Effector memory CD4-positive, alpha-beta T cell (primary cell): Measurements from ENCODE around the gene KLC1.

Source experiments
- DNase-seq, 3 donors: peaks; one replicate each; pipeline ENCODE4 v3.0.0-alpha.2; 2020
- H3K27ac ChIP-seq: 2 replicates; pipeline ENCODE4 v1.7.0; 2013; ENCODE audit warnings: mild to moderate bottlenecking, low read length, moderate library complexity; ENCODE audit not compliant: insufficient read depth, poor library complexity, severe bottlenecking
- H3K27me3 ChIP-seq: replicated peaks from 2 replicates; pipeline ENCODE4 v1.7.0; 2013; ENCODE audit warnings: mild to moderate bottlenecking, low read length; ENCODE audit not compliant: insufficient read depth, control insufficient read depth, poor library complexity, severe bottlenecking
- H3K36me3 ChIP-seq: 2 replicates; pipeline ENCODE4 v1.7.0; 2013; ENCODE audit warnings: mild to moderate bottlenecking, low read length, moderate library complexity; ENCODE audit not compliant: control insufficient read depth, insufficient read depth
- H3K4me1 ChIP-seq: 2 replicates; pipeline ENCODE4 v1.7.0; 2013; ENCODE audit warnings: low read length, mild to moderate bottlenecking; ENCODE audit not compliant: control insufficient read depth, insufficient read depth, poor library complexity, severe bottlenecking
- H3K4me3 ChIP-seq: 2 replicates; pipeline ENCODE4 v1.7.0; 2013; ENCODE audit warnings: low read length, low read depth, mild to moderate bottlenecking; ENCODE audit not compliant: insufficient read depth, poor library complexity, severe bottlenecking
- H3K9me3 ChIP-seq: 2 replicates; pipeline ENCODE4 v1.7.0; 2013; ENCODE audit warnings: mild to moderate bottlenecking, low read length, moderate library complexity; ENCODE audit not compliant: control insufficient read depth

Gene KLC1

GRCh38 chr14:103726474-103726873 lies 97.5 kb downstream of the KLC1 start:
- Histone ChIP-seq H3K27me3 (no peaks in the 10 kb centered on the region), H3K9me3 (no peaks in the 10 kb centered on the region), H3K36me3 (peaks cover 19% of the 10 kb centered on the region), H3K4me1 (no peaks in the 10 kb centered on the region), H3K27ac (no peak overlapping the region), H3K4me3 (no peak overlapping the region)
- DNase-seq: no peak

DNA sequence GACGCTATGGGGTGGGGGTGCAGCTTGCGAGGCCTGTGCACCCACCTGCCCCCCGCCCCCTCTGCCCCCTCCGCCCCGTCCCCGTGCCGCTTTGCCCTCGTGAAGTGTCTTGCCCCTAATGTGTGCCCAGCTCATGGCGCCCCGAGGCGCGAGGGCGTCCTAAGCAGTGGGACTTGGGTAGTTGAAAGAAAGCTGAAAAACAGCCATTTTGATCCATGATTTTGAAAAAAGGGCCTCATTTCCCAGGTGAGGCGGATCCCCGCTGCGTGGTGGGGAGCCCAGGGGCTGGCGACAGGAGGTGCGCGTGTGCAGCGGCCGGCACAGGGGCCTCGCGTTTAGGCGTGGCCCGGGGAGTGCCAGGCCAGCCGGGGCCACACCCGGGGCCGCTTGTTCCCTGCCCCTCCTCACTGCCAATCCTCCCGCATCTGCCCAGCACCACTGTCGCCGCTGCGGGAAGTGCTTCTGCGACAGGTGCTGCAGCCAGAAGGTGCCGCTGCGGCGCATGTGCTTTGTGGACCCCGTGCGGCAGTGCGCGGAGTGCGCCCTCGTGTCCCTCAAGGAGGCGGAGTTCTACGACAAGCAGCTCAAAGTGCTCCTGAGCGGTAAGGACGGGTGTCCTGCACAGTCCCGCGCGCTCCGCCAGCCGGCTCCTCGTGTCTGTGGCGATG lies 98.4 kb downstream of the KLC1 start:
- H3K36me3 ChIP-seq: peaks cover 19% of the 10 kb centered on the region

DNA sequence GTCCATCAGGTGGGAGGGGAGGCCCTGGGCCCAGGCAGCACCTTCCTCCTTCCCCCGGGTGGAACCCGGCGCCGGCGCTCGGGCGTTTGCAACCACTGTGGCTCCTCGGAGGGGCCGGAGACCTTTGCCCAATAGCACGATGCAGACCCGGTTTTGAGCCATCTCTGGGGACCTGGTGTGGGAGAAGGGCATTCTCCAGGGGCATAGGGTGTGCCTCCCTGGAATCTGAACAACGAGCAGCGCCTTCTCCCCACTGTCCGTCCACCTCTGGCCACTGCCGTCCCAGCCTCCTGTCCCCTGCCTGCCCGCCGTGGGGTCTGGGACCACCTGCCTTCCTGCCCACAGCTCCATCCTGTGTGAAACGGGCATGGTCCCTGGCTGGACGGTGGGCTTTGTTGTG lies 99.1 kb downstream of the KLC1 start:
- no peak for DNase-seq
- H3K4me1 ChIP-seq: no peaks in the 10 kb centered on the region
- no peaks in the 10 kb centered on the region for H3K27me3 ChIP-seq
- peaks cover 19% of the 10 kb centered on the region for H3K36me3 ChIP-seq
- H3K27ac ChIP-seq: no peak overlapping the region
- no peak overlapping the region for H3K4me3 ChIP-seq
- H3K9me3 ChIP-seq: no peaks in the 10 kb centered on the region

More for the DNA sequence above, 98.4 kb downstream of the KLC1 start:
- no peak for DNase-seq
- no peak overlapping the region for H3K27ac ChIP-seq
- no peaks in the 10 kb centered on the region for H3K4me1 ChIP-seq
- H3K9me3 ChIP-seq: no peaks in the 10 kb centered on the region
- H3K4me3 ChIP-seq: no peak overlapping the region
- no peaks in the 10 kb centered on the region for H3K27me3 ChIP-seq

DNA sequence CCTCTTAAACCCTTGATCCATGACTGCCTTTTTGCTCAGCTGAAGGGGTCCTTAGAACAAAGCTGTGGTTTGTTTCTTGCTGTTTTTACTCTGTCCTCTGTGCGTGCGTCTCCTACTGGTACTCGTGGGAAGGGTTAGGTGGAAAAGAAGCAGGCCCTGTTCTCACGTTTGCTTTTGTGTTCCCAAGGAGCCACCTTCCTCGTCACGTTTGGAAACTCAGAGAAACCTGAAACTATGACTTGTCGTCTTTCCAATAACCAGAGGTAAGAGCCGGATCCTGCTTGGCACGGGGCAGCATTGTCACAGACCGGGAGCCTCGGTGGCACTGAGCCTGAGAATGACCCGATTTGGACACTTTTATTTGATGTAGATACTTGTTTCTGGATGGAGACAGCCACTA lies 99.7 kb downstream of the KLC1 start:
- no peaks in the 10 kb centered on the region for H3K4me1 ChIP-seq
- no peak overlapping the region for H3K4me3 ChIP-seq
- no peak overlapping the region for H3K27ac ChIP-seq
- DNase-seq: no peak
- peaks cover 22% of the 10 kb centered on the region for H3K36me3 ChIP-seq
- no peaks in the 10 kb centered on the region for H3K9me3 ChIP-seq
- no peaks in the 10 kb centered on the region for H3K27me3 ChIP-seq

DNA sequence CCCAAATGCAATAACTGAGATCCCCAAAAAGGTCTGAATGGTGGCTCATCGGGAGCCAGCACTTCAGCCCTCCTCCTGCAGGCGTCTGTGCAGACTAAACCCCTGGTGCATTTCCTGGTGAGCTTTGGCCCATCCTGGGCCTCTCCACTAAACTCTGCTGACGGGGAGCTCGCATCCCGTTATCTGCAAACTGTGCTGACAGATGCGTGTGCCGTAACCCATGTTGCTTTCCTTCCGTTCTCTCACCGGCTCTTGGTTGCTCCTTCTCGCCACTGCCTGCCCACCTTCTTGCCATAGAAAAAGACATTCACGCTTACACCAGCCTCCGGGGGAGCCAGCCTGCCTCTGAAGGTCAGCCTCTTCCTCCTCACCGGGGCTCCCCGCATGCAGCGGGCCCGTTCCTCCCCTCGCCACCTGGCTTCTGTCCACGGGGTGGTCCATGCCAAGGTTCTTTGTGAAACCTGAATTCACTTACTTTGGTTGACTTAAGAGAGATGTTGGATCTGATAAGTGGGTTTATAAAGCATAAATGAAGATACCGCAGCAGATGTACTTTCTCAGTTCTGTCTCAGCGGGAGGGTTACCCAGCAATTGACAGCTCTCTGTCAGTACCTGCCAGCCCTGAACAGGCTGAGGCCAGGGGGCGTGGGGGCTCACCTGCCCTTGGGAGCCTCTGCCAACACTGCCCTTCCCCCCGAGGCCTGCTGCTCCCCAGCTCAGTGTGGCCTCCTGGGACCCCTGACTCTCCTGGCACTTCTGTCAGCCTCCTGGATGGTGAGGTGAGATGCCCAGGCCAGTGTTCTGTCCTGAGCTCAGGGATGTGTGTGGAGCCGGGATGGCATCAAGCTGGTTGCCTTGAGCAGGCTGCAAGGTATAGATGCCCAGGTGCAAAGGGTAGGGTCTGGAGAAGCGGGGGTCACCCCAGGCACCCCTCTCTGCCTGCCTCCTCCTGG lies 100.8 kb downstream of the KLC1 start:
- H3K27me3 ChIP-seq: no peaks in the 10 kb centered on the region
- H3K4me1 ChIP-seq: no peaks in the 10 kb centered on the region
- no peak for DNase-seq
- no peak overlapping the region for H3K27ac ChIP-seq
- H3K4me3 ChIP-seq: no peak overlapping the region
- no peaks in the 10 kb centered on the region for H3K9me3 ChIP-seq
- peaks cover 22% of the 10 kb centered on the region for H3K36me3 ChIP-seq

DNA sequence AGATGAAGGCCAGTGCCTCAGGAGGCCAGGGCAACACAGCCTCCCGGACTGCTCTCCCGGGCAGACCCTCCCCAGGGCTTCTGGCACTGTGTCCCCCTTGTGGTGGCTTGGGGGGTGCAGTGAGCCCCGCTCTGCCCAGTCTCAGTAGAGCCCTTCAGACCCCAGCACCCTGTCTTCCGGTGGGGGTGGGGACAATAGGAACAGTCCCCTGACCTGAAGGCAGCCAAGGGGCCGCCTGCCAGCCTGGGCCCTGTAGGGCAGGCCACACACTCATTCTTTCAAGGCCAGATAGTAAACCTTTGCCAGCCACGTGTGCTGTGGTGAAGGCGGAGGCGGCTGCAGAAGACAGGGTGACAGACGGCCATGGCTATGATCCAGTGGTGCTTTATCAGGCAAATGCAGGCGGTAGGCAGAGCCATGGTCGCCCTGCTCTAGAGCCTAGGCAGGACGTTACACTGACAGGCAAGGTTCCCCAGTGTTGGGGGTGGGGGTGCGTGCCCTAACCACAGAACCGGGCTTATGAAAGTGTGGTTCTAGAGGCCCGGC lies 101.6 kb downstream of the KLC1 start:
- Histone ChIP-seq H3K4me1 (no peaks in the 10 kb centered on the region), H3K9me3 (no peaks in the 10 kb centered on the region), H3K27ac (no peak overlapping the region), H3K4me3 (no peak overlapping the region), H3K36me3 (peaks cover 24% of the 10 kb centered on the region), H3K27me3 (no peaks in the 10 kb centered on the region)
- no peak for DNase-seq

DNA sequence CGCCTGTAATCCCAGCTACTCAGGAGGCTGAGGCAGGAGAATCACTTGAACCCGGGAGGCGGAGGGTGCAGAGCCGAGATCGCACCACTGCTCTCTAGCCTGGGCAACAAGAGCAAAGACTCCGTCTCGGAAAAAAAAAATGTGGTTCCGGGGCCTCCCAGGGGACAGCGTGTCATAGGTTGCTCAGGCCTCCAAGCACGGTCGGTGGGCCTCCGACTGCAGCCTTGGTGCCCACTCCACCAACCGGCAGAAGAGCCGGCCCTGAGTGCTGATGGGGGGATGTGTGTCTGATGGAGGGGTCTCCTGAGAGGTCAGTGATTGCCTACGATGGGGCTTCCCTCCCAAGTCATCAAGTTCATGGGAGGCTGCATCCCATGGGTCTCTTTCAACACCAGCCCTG lies 102.5 kb downstream of the KLC1 start:
- Histone ChIP-seq H3K36me3 (peaks cover 24% of the 10 kb centered on the region), H3K9me3 (no peaks in the 10 kb centered on the region), H3K27ac (no peak overlapping the region), H3K27me3 (no peaks in the 10 kb centered on the region), H3K4me3 (no peak overlapping the region), H3K4me1 (no peaks in the 10 kb centered on the region)
- DNase-seq: no peak

GRCh38 chr14:103731916-103732867 lies 103.2 kb downstream of the KLC1 start:
- Histone ChIP-seq H3K27ac (no peak overlapping the region), H3K27me3 (no peaks in the 10 kb centered on the region), H3K9me3 (no peaks in the 10 kb centered on the region), H3K36me3 (peaks cover 24% of the 10 kb centered on the region), H3K4me3 (no peak overlapping the region), H3K4me1 (no peaks in the 10 kb centered on the region)
- no peak for DNase-seq

- no peak for DNase-seq
- H3K36me3 ChIP-seq: peaks cover 23% of the 10 kb centered on the region
- H3K4me3 ChIP-seq: no peak overlapping the region
- no peaks in the 10 kb centered on the region for H3K4me1 ChIP-seq
- no peak overlapping the region for H3K27ac ChIP-seq
- H3K9me3 ChIP-seq: no peaks in the 10 kb centered on the region
- H3K27me3 ChIP-seq: no peaks in the 10 kb centered on the region
Observed at GRCh38 chr14:103732868-103733620, 104.0 kb downstream of the KLC1 start.
